Globus pallidus (tissue), 1 donor: ENCODE measurements around the gene LRRC25.
"Not testable (repeated sequence)": the region's sequence is repeated elsewhere in the genome, so short reads cannot be mapped to it uniquely, and the experiment has no call there.

Source experiments
- DNase-seq: peaks from one replicate; pipeline ENCODE4 v3.0.0-alpha.2; 2015; ENCODE audit warnings: low spot score

LRRC25 gene

DNA sequence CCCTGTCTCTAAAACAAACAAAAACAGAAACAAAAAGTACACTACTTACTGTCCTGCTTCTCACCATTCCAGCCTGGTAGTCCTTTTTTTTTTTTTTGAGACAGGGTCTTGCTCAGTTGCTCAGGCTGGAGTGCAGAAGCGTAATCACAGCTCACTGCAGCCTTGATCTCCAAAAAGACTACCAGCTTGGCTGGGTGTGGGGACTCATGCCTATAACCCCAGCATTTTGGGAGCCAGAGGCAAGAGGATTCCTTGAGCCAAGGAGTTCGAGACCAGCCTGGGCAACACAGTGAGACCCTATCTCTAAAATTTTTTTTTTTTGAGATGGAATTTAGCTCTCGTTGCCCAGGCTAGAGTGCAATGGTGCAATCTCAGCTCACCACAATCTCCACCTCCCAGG is 16.6 kb downstream of the LRRC25 start:
- no peak for DNase-seq

DNA sequence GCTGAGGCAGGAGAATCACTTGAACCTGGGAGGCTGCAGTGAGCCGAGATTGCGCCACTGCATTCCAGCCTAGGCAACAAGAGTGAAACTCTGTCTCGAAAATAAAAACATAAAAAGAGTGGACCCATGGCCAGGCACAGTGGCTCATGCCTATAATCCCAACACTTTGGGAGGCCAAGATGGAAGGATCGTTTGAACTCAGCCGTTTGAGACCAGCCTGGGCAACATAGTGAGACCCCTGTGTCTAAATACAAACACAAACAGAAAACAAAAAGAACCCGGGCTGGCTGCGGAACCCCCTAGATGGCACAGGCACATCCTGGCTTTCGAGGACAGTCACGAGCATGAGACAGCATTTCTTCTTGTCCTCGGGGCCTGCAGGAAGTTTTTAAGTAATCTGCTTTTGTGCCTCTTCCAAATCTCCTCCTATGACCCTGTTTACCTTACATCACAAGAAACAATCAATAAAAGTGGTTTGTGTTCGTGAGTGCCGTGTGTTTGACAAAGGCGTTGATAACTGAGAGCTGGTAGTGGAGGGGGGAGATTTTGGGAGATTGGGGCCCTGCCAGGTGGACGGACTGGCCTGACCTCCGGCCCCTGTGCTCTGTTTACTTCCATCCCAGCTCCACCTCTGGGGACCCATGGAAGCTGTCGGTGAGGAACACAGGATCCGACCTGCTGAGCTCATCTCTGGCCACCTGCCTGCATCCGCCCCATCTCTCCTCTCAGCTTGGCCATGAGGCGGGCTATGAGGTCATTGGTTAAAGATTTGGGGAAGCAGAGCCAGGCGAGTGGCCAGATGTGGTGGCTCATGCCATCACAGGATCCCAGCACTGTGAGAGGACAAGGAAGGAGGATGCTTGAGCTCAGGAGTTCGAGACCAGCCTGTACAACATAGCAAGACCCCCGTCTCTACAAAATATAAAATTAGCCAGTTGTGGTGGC is 17.3 kb downstream of the LRRC25 start:
- no peak for DNase-seq

DNA sequence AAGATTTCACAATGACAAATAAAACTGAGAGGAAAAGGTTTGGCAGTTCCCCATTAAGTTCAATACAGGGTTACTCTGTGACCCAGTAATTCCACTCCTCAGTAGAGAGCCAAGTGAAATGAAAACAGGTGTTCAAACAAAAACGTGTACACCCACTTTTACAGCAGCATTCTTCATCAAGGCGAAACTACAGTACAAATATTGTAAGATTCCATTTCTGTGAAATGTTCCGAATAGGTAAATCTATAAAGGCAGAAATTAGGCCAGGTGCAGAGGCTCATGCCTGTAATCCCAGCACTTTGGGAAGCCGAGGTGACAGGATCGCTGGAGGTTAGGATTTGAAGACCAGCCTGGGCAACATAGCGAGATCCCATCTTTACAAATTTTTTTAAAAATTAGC is 20.4 kb downstream of the LRRC25 start:
- DNase-seq, result no peak

DNA sequence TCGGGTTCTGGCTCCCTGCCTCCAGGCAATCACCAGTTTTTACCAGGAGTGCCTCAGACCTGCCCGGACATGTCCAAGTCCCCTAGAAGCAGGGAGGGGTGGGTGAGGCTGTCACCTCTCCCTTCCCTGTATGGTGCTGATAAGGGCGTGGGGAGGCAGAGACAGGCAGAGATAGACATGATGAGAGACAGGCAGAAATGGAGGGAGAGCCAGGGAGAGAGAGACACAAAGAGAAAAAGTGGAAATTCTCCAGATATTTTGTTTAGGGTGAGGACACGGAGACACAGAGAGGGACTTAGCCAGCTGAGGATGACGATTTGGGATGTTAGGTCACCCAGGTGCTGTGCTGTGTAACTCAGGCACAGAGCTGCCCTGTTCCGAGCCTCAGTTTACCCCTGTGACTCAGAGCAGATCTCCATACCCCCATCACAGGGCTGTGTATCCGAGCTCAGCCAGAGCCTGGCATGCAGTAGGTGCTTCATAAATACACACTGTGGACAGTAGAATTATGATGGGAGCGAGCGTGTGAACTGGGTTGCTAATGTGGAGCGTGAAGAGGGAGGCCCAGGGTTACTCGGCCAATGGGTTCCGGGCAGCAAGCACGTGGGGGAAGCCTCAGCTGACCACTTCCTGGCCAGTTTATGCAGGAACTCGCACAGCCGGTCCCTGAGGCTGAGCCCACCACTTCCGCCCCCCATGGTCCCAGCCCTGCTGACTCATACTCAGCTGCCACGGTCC is 23.4 kb downstream of the LRRC25 start:
- peak; percentile 70 for DNase-seq

DNA sequence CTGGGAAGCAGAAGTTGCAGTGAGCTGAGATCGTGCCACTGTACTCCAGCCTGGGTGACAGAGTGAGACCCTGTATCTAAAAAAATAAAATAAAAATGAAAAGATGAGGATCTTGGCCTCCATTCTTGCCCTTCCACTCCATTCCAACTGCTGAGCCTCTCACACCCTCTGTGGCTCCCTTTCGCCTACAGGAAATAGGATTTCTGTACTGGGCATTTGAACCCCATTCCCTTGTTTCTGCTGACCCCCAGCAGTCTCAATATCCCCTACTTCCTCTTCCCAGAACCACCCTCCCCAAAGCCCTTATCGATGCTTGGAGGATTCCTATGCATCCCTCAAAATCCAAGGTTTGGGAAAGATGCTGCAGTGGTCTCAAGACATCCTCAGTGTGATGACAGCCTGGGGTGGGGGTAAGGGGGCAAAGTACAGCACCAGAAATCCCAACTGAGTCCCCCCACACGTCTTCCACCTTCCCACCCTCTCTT is 24.0 kb downstream of the LRRC25 start:
- DNase-seq, result no peak

DNA sequence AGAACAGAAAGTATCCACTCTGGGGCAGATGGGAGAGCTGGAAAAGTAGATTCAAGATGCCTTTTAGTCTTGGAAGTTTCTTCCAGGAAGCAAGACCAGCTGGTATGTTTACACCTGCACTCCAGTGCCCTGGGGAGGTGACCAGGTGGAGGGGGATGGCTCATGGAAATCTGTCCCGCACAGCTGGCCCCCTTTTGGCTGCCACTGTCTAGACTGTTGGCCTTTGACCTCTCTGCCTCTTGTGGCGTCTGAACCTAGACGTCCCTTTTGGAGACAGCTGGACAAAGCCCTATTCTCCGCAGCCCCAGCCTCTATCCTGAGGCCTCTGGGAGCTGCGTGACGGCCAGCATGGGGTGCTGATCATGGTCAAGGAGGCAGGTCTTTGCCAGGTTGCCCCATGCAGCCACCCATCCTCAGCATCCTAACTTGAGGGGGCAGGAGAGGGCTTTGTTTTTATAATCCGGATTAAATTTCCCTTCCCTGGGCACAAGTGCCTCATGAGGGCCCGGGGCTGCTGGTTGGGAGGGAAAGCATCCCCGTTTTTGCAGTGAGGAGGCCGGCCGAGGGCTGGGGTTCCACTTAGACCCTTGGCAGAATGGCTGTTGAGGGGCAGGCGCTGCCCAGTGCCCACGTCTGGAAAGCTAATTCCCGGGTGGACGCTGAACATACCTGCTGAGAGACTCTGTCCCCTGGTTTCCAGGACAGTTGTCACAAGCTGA is 28.8 kb downstream of the LRRC25 start:
- DNase-seq, result no peak

DNA sequence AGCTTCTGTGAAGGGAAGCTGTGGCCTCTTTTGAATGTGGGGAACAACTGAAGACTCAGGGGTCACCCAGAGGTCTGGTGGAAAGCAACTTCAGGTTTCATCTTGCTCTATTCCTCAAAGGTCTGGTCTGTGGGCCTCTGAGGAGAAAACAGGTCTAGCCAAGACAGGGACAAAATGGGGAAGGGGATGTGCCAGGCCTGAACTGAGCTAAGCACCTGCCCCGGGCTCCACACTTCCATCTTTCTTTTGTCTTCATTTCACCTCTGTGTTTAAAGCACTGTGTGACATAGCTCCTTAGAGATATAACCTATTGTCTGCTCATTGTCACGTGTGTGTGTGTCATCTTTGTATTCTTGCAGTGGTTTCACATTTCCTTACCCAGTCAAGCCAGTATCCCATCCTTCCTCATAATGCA is 31.4 kb downstream of the LRRC25 start:
- no peak for DNase-seq

DNA sequence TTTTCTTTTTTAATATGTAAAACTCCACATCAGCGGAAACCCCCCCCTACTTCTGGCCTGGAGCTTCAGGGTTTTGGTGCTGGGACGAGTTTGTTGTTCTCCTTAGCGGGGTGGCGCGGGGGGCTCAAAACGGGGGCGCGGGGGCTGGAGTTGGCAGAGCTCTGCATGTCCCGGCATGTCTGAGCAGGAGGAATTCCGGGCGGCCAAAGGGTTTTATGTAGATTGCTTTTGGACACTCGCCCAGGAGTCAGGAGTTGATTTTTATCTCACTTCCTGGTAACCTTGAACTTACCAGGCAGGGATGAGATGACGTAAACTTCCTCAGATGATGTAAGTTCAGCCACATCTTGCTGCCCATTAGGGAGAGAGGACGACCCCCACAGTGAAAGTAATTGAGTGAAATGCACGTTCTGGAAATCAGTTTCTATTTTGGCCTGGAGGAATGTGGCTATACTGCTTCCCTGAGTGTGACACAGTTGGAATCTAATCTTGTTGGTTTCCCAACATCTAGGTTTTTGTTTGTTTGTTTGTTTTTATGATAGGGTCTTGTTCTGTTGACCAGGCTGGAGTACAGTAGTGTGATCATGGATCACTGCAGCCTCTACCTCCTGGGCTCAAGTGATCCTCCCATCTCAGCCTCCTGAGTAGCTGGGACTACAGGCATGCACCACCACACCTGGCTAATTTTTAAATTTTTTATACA is 32.4 kb downstream of the LRRC25 start:
- peak; percentile 51 for DNase-seq

DNA sequence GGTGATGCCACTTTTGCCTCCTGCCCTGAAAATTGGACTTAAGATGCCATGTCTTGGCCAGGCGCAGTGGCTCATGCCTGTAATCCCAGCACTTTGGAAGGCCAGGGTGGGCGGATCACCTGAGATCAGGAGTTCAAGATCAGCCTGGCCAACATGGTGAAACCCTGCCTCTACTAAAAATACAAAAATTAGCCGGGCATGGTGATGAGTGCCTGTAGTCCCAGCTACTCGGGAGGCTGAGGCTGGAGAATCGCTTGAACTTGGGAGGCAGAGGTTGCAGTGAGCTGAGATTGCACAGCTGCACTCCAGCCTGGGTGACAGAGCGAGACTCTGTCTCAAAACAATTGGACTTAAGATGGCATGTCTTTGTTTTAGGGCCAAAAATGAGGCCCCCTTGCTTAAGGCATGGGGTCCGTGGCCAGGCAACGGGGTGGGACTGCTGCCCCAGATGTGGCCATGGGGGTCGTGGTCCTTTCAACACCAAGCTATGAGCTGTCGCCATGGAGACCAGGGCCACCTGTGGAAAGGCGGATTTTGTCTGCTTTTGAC is 33.1 kb downstream of the LRRC25 start:
- DNase-seq, result not testable (repeated sequence)

DNA sequence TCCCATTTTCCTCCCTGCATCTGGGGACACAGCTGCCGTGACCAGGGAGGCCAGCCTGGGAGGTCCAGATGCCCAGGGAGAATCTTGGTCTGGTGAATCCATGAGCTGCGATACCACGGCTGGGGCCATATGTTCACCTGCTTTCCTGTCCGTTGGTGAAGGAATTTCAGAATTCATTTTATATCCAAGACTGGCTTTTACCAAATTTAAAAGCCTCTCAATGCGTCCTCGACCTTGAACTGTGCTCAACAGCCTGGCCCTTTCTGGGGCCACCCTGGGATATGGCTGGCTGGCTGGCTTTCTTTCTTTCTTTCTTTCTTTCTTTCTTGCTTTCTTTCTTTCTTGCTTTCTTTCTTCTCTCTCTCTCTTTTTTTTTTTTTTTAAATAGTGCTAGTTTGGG is 33.6 kb downstream of the LRRC25 start:
- DNase-seq, result no peak

DNA sequence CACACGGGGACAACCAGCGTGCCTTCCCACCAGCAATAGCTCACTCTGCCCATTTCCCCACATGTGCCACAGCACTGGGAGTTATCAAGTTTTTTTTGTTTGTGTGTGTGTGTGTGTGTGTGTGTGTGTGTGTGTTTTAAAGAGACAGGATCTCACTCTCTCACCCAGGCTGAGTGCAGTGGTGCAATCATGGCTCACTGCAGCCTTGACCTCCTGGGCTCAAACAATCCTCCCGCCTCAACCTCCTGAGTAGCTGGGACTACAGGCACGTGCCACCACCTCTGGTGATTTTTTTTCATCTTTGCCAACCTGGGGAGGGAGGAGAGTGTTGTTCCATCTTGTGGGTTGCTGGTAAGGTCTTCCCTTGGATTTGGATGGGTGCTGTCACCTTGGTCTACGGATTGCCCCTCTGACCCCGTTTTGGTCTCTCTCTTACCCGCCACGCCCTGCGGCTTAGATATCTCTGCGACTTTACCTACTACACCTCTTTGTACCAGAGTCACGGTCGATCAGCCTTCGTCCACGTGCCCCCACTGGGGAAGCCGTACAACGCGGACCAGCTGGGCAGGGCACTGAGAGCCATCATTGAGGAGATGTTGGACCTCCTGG is 34.4 kb downstream of the LRRC25 start:
- no peak for DNase-seq

DNA sequence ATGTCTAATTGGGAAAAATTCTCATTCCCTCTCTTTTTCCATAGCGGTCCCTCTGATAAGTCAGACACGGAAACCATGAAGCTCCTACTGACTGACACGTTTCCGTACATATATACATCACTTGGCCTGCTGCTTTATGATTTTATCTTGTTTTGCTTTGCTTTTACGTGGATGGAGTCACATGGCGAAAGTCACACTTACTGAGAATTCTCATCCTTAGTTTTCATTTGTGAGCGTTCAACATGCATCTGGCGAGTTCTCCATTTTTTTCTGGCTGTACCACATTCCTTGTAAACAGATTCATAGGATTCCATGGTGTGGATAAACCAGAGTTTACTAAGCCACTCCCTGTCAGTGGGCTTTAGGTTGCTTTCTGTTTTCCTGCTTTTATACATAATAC is 35.8 kb downstream of the LRRC25 start:
- no peak for DNase-seq

DNA sequence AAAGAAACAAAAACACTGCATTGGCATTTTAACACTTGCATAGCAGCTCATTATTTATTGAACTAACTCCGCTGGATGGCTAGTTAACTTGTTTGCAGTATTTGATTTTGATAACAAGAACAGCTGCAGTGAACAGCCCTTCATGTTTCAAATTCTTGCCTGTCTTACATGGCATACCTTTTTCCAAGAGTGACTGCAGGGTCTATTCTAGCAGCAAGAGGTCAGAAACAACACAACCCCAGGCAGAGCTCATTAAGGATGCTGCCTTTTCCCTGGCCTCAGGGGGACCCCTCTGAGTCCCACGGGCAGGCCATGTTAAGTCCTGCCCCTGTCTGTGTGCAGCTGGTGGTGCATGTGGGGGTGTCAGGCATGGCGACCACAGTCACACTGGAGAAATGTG is 40.4 kb downstream of the LRRC25 start:
- DNase-seq, result no peak

DNA sequence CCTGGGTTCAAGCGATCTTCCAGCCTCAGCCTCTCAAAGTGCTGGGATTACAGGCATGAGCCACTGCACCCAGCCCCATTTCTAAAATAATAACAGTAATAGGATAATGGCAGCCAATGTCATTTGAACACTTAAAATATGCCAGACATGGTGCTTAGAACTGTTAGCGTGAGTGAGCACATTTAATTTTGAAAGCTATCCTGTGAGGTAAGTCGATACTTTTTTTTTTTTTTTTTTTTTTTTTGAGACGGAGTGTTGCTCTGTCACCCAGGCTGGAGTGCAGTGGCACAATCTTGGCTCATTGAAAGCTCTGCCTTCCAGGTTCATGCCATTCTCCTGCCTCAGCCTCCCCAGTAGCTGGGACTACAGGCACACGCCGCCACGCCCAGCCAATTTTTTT is 42.7 kb downstream of the LRRC25 start:
- not testable (repeated sequence) for DNase-seq

DNA sequence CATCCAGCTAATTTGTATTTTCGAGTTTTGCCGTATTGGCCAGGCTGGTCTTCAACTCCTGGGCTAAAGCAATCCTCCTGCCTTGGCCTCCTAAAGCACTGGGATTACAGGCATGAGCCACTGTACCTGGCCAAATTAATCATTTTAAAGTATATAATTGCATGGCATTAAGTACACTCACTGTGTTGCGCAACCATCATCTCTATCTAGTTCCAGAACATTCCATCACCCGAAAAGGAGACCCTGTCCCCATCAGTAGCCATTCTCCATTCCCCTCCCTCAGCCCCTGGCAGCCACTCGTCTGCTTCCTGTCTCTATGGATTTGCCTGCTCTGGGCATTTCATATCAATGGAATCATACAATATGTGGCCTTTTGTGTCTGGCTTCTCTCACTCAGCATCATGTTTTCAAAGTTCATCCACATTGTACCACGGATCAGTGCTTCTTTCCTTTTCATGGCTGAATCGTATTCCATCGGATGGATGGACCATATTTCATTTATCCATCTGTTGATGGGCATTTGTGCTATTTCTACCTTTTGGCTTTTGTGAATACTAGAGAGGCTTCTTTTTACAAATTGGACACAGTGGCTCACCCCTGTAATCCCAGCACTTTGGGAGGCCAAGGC is 43.9 kb downstream of the LRRC25 start:
- no peak for DNase-seq

DNA sequence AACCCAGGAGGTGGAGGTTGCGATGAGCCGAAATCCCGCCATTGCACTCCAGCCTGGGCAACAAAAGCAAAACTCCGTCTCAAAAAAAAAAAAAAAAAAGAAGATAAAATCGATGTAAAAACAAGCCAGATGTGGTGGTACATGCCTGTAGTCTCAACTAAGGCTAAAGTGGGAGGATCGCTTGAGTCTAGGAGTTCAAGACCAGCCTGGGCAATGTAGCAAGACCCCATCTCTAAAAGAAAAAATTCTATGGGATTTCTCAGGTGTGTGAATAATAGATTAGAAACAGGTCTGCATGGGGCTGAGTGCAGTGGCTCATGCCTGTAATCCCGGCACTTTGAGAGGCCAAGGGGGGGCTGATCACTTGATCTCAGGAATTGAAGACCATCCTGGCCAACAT is 45.9 kb downstream of the LRRC25 start:
- DNase-seq, result no peak

DNA sequence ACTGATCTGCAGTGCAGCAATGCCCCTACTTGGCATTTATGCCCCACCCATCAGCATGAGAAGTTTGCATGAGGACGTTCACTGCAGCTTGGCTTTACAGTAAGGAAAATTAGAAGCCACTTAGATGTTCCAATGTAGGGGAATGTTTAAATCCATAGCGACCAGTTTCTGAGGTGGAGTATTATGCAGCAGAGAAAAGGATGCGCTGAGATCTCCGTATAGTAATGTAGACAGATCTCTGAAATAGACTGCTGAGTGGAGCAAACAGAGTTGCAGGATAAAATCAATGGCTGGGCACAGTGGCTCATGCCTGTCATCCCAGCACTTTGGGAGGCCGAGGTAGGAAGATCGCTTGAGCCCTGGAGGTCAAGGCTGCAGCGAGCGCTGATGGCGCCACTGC is 46.9 kb downstream of the LRRC25 start:
- no peak for DNase-seq

DNA sequence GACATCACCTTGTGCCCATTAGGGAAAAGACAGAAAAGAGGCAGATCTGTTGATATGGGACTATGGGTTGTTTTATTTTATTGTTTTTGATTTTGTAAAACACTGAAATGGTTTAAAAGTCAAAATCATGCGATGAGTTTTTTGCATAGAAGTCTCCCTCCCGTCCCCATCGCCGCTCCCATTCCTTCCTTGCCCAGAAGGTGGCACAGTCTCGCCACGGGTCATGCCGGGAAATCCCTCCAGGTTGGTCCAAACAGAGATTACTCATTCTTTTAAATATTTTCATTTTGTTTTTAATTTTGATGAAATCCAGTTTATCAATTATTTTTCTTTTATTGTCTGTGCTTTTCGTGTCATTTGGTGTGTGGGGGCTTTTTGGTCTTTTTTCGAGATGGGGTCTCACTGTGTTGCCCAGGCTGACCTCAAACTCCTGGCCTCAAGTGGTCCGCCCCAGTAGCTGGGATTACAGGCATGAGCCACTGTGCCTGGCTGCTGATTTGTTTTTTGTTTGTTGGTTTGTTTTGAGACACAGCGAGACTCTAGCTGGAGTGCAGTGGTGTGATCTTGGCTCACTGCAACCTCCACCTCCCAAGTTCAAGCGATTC is 47.8 kb downstream of the LRRC25 start:
- DNase-seq, result no peak

DNA sequence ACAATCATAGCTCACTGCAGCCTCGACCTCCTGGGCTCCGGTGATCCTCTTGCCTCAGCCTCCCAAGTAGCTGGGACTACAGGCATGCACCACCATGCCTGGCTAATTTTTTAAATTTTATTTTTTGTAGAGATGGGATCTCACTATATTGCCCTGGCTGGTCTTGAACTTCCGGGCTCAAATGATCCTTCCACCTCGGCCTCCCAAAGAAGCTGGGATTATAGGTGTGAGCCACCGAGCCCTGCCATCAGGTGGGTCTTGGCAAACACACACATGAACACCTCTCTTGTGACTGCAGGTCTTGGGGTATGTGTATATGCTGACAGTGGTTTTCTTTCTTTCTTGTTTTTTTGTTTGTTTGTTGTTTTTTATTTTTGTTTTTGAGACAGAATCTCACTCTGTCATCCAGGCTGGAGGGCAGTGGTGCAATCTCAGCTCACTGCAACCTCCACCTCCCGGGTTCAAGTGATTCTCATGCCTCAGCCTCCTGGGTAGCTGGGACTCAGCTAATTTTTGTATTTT is 48.5 kb downstream of the LRRC25 start:
- not testable (repeated sequence) for DNase-seq

DNA sequence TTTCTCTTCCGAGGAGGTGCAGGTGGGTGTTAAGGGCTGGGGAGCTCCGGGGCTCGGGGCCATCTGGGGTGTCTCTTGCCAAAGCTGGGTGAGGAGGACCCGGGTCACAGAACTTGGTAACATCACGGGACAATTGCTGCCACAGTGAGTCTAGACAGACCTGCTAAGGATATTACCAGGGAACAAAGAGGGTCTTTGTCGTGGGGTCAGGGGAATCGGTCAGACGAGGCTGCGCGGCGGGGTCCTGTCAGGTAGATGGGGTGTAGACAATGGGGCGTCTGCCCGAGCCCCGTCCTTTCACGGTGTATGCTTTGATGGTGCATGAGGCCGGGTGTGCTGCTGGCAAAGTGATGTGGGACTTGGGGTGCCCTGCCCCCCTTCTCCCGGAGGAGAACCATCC is 49.3 kb downstream of the LRRC25 start:
- no peak for DNase-seq
